ENCODE measurements around the gene NOP16.

The NOP16 gene

GRCh38 chr5:176360894-176361436 lies 27.4 kb downstream of the NOP16 start:
- DNase-seq (ENCODE audit: low read depth, low spot score): no peak
- peaks cover 8% of the 10 kb centered on the region for H3K27me3 ChIP-seq (ENCODE audit: control insufficient read depth, insufficient read depth, low read length)
- no CpG with 5 or more reads among the region's 27 CpGs for WGBS (ENCODE audit: insufficient coverage, insufficient read length)
- peaks cover 2% of the 10 kb centered on the region; the same call in 1 of the 2 replicates for H3K36me3 ChIP-seq (ENCODE audit: control insufficient read depth, insufficient read depth, low read length)
- H3K4me3 ChIP-seq (ENCODE audit: low read length): peak overlapping the region; percentile 73
- H3K27ac ChIP-seq (ENCODE audit: low read length): no peak overlapping the region
- no peaks in the 10 kb centered on the region for H3K4me1 ChIP-seq (ENCODE audit: control insufficient read depth, insufficient read depth, low read length)
- H3K9me3 ChIP-seq (ENCODE audit: control insufficient read depth, insufficient read depth, low read length): no peaks in the 10 kb centered on the region

DNA sequence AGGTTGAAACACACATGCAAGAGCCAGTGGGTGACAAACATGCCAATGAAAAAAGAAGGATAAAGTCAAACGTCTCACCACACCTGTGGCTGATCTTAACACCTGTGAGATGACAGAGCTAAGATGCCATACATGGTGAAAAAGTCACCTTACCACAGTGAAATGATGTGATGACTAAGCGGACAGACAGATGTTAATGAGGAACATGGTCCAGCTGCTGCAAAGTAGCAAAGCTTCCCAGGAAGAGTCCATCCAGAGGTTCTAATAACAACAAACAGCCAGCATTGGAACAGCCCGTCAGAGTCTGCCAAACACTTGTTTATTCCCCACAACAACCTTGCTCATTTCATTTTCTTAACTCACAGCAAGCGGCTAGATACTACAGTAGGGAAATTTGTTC lies 28.7 kb downstream of the NOP16 start:
- H3K4me1 ChIP-seq (ENCODE audit: control insufficient read depth, insufficient read depth, low read length): no peaks in the 10 kb centered on the region
- no peaks in the 10 kb centered on the region for H3K9me3 ChIP-seq (ENCODE audit: control insufficient read depth, insufficient read depth, low read length)
- no peak overlapping the region for H3K4me3 ChIP-seq (ENCODE audit: low read length)
- WGBS (ENCODE audit: insufficient coverage, insufficient read length): no CpG with 5 or more reads among the region's 4 CpGs
- H3K27me3 ChIP-seq (ENCODE audit: control insufficient read depth, insufficient read depth, low read length): peaks cover 3% of the 10 kb centered on the region; the same call in 1 of the 2 replicates
- H3K27ac ChIP-seq (ENCODE audit: low read length): no peak overlapping the region
- no peak for DNase-seq (ENCODE audit: low read depth, low spot score)
- peaks cover 6% of the 10 kb centered on the region for H3K36me3 ChIP-seq (ENCODE audit: control insufficient read depth, insufficient read depth, low read length)

GRCh38 chr5:176356179-176356566 lies 32.2 kb downstream of the NOP16 start:
- H3K27ac ChIP-seq (ENCODE audit: low read length): no peak overlapping the region
- no peaks in the 10 kb centered on the region for H3K27me3 ChIP-seq (ENCODE audit: control insufficient read depth, insufficient read depth, low read length)
- peaks cover 15% of the 10 kb centered on the region for H3K36me3 ChIP-seq (ENCODE audit: control insufficient read depth, insufficient read depth, low read length)
- H3K4me1 ChIP-seq (ENCODE audit: control insufficient read depth, insufficient read depth, low read length): no peaks in the 10 kb centered on the region
- WGBS (ENCODE audit: insufficient coverage, insufficient read length): no CpG with 5 or more reads among the region's 3 CpGs
- no peaks in the 10 kb centered on the region for H3K9me3 ChIP-seq (ENCODE audit: control insufficient read depth, insufficient read depth, low read length)
- H3K4me3 ChIP-seq (ENCODE audit: low read length): no peak overlapping the region
- DNase-seq (ENCODE audit: low read depth, low spot score): no peak

GRCh38 chr5:176355400-176356178 lies 32.8 kb downstream of the NOP16 start:
- no peak overlapping the region for H3K4me3 ChIP-seq (ENCODE audit: low read length)
- no peak overlapping the region for H3K27ac ChIP-seq (ENCODE audit: low read length)
- H3K27me3 ChIP-seq (ENCODE audit: control insufficient read depth, insufficient read depth, low read length): no peaks in the 10 kb centered on the region
- H3K36me3 ChIP-seq (ENCODE audit: control insufficient read depth, insufficient read depth, low read length): peaks cover 15% of the 10 kb centered on the region
- no CpG with 5 or more reads among the region's 16 CpGs for WGBS (ENCODE audit: insufficient coverage, insufficient read length)
- no peaks in the 10 kb centered on the region for H3K9me3 ChIP-seq (ENCODE audit: control insufficient read depth, insufficient read depth, low read length)
- H3K4me1 ChIP-seq (ENCODE audit: control insufficient read depth, insufficient read depth, low read length): no peaks in the 10 kb centered on the region
- no peak for DNase-seq (ENCODE audit: low read depth, low spot score)

DNA sequence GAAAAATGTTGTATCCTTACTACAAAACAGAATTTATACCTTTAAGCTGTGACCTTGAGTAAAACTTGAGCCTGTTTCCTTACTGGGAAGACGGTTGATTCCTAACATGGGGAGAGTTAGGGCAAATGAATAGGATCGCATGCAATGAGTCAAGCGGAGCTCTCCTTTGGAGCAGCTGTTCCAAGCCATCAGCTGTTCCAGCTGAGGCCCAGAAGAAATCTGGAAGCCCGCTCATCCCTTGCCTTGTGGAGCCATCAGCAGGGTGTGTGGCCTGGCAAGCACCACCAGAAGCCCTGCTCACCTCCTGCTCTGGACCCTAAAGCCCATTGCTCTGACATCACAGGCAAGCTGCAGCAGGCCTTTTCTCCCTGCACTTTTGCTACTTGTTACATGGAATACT lies 34.9 kb downstream of the NOP16 start:
- Histone ChIP-seq H3K27me3 (ENCODE audit: control insufficient read depth, insufficient read depth, low read length) (no peaks in the 10 kb centered on the region), H3K36me3 (ENCODE audit: control insufficient read depth, insufficient read depth, low read length) (peaks cover 22% of the 10 kb centered on the region), H3K27ac (ENCODE audit: low read length) (no peak overlapping the region), H3K4me1 (ENCODE audit: control insufficient read depth, insufficient read depth, low read length) (no peaks in the 10 kb centered on the region), H3K9me3 (ENCODE audit: control insufficient read depth, insufficient read depth, low read length) (no peaks in the 10 kb centered on the region), H3K4me3 (ENCODE audit: low read length) (no peak overlapping the region)
- WGBS (ENCODE audit: insufficient coverage, insufficient read length): no CpG with 5 or more reads among the region's 4 CpGs
- DNase-seq (ENCODE audit: low read depth, low spot score): no peak

- H3K4me3 ChIP-seq (ENCODE audit: low read length): no peak overlapping the region
- no peak for DNase-seq (ENCODE audit: low read depth, low spot score)
- WGBS (ENCODE audit: insufficient coverage, insufficient read length): no CpG with 5 or more reads among the region's 5 CpGs
- no peak overlapping the region for H3K27ac ChIP-seq (ENCODE audit: low read length)
- H3K9me3 ChIP-seq (ENCODE audit: control insufficient read depth, insufficient read depth, low read length): no peaks in the 10 kb centered on the region
- H3K4me1 ChIP-seq (ENCODE audit: control insufficient read depth, insufficient read depth, low read length): no peaks in the 10 kb centered on the region
- H3K36me3 ChIP-seq (ENCODE audit: control insufficient read depth, insufficient read depth, low read length): peaks cover 27% of the 10 kb centered on the region
- H3K27me3 ChIP-seq (ENCODE audit: control insufficient read depth, insufficient read depth, low read length): no peaks in the 10 kb centered on the region
Observed at GRCh38 chr5:176352116-176352878, 36.1 kb downstream of the NOP16 start.

DNA sequence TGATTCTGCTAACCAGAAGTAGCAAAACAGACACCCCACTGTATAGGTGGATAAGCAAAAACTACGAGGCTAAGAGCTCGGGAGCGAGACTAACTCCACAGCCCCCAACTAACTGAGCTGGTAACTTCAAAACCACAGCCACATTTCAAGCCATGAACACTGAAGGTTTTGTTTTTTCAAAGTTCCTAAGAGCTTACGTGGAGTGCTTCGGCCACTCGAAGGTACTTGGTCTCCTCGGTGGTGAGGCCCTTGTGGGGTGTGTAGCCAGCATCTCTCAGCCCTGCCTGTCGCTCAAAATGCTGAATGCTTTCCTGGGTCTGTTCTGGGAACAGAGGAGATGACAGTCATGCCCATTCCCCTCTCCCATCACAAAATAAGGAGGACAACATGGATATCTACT lies 38.0 kb downstream of the NOP16 start:
- H3K4me1 ChIP-seq (ENCODE audit: control insufficient read depth, insufficient read depth, low read length): no peaks in the 10 kb centered on the region
- no CpG with 5 or more reads among the region's 8 CpGs for WGBS (ENCODE audit: insufficient coverage, insufficient read length)
- H3K4me3 ChIP-seq (ENCODE audit: low read length): no peak overlapping the region

GRCh38 chr5:176342766-176343458 lies 45.5 kb downstream of the NOP16 start:
- no peaks in the 10 kb centered on the region for H3K27me3 ChIP-seq (ENCODE audit: control insufficient read depth, insufficient read depth, low read length)
- no peak overlapping the region for H3K27ac ChIP-seq (ENCODE audit: low read length)
- H3K4me3 ChIP-seq (ENCODE audit: low read length): no peak overlapping the region
- H3K36me3 ChIP-seq (ENCODE audit: control insufficient read depth, insufficient read depth, low read length): peaks cover 12% of the 10 kb centered on the region; the same call in 1 of the 2 replicates
- H3K9me3 ChIP-seq (ENCODE audit: control insufficient read depth, insufficient read depth, low read length): no peaks in the 10 kb centered on the region
- DNase-seq (ENCODE audit: low read depth, low spot score): no peak
- no CpG with 5 or more reads among the region's 2 CpGs for WGBS (ENCODE audit: insufficient coverage, insufficient read length)
- no peaks in the 10 kb centered on the region for H3K4me1 ChIP-seq (ENCODE audit: control insufficient read depth, insufficient read depth, low read length)

More for the DNA sequence above, 38.0 kb downstream of the NOP16 start:
- Histone ChIP-seq H3K9me3 (ENCODE audit: control insufficient read depth, insufficient read depth, low read length) (no peaks in the 10 kb centered on the region), H3K27me3 (ENCODE audit: control insufficient read depth, insufficient read depth, low read length) (no peaks in the 10 kb centered on the region), H3K27ac (ENCODE audit: low read length) (no peak overlapping the region), H3K36me3 (ENCODE audit: control insufficient read depth, insufficient read depth, low read length) (peaks cover 29% of the 10 kb centered on the region)
- no peak for DNase-seq (ENCODE audit: low read depth, low spot score)

DNA sequence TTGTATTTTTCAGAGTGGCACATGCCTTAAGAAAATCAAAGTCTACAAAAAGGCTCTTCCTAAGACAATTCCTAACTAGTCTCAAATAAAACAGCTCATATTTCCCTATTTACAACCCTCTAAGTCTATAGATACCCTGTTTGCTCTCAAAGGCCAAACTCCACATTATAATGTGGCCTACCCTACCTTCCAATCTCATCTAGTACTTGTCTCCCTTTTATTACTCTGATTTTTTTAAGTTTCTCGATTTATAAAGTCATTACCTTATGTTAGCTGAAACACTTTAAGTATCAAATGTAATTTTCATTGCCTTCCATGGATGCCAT lies 46.3 kb downstream of the NOP16 start:
- WGBS (ENCODE audit: insufficient coverage, insufficient read length): no CpG with 5 or more reads among the region's 1 CpG
- no peak overlapping the region for H3K4me3 ChIP-seq (ENCODE audit: low read length)
- no peaks in the 10 kb centered on the region for H3K9me3 ChIP-seq (ENCODE audit: control insufficient read depth, insufficient read depth, low read length)
- no peaks in the 10 kb centered on the region for H3K27me3 ChIP-seq (ENCODE audit: control insufficient read depth, insufficient read depth, low read length)
- H3K4me1 ChIP-seq (ENCODE audit: control insufficient read depth, insufficient read depth, low read length): no peaks in the 10 kb centered on the region
- H3K36me3 ChIP-seq (ENCODE audit: control insufficient read depth, insufficient read depth, low read length): peaks cover 8% of the 10 kb centered on the region; the same call in 1 of the 2 replicates
- no peak overlapping the region for H3K27ac ChIP-seq (ENCODE audit: low read length)
- no peak for DNase-seq (ENCODE audit: low read depth, low spot score)
